Measurements from ENCODE around the gene SPRR5. TPM values are rescaled to one million over a fixed set of nuclear protein-coding genes. Genes with fewer than 3 reads are reported as not detected.

SPRR5 gene
- not detected in 2 replicates for total RNA-seq (2014; rRNA removed; shearing (Covaris generic))

GRCh38 chr1:152946651-152947256 lies at the start of gene SPRR5:
TSS of gene SPRR5 (plus strand) at chr1:152947206. CDS start at chr1:152948555, 1,349 bp downstream.
- no peak for DNase-seq (ENCODE audit: low spot score)

GRCh38 chr1:152899027-152899426 lies 48.0 kb upstream of the SPRR5 start:
- no peak for DNase-seq (ENCODE audit: low spot score)
- in situ Hi-C loops (cut with HindIII; ENCODE audit: low sequenced_read_pairs) = no loop called here

More at GRCh38 chr1:152946651-152947256, at the start of gene SPRR5:
- in situ Hi-C loops (cut with HindIII; ENCODE audit: low sequenced_read_pairs) = no loop called here

GRCh38 chr1:152899883-152900282 lies 47.1 kb upstream of the SPRR5 start:
- DNase-seq (ENCODE audit: low spot score) = no peak
- in situ Hi-C loops (cut with HindIII; ENCODE audit: low sequenced_read_pairs) = no loop called here

- in situ Hi-C loops (cut with HindIII; ENCODE audit: low sequenced_read_pairs) = no loop called here
Measured at GRCh38 chr1:152901631-152902030, 45.4 kb upstream of the SPRR5 start.

GRCh38 chr1:152902636-152903035 lies 44.4 kb upstream of the SPRR5 start:
- DNase-seq (ENCODE audit: low spot score) = no peak
- in situ Hi-C loops (cut with HindIII; ENCODE audit: low sequenced_read_pairs) = no loop called here

More at GRCh38 chr1:152901631-152902030, 45.4 kb upstream of the SPRR5 start:
- DNase-seq (ENCODE audit: low spot score) = no peak

- DNase-seq (ENCODE audit: low spot score) = no peak
- in situ Hi-C loops (cut with HindIII; ENCODE audit: low sequenced_read_pairs) = no loop called here
Measured at GRCh38 chr1:152904688-152905440, 42.1 kb upstream of the SPRR5 start.

- in situ Hi-C loops (cut with HindIII; ENCODE audit: low sequenced_read_pairs) = no loop called here
Measured at GRCh38 chr1:152906023-152906565, 40.9 kb upstream of the SPRR5 start.

GRCh38 chr1:152907686-152908601 lies 39.1 kb upstream of the SPRR5 start, which contains the start of gene IVL:
TSS of gene IVL (plus strand) at chr1:152908546. CDS start at chr1:152909798, 1,252 bp downstream.
- in situ Hi-C loops (cut with HindIII; ENCODE audit: low sequenced_read_pairs) = no loop called here
- no peak for DNase-seq (ENCODE audit: low spot score)

More at GRCh38 chr1:152906023-152906565, 40.9 kb upstream of the SPRR5 start:
- DNase-seq (ENCODE audit: low spot score) = no peak

GRCh38 chr1:152909206-152909605 lies 37.8 kb upstream of the SPRR5 start:
- DNase-seq (ENCODE audit: low spot score) = no peak
- in situ Hi-C loops (cut with HindIII; ENCODE audit: low sequenced_read_pairs) = no loop called here

- DNase-seq (ENCODE audit: low spot score) = no peak
- in situ Hi-C loops (cut with HindIII; ENCODE audit: low sequenced_read_pairs) = no loop called here
Measured at GRCh38 chr1:152912471-152912870, 34.5 kb upstream of the SPRR5 start.

GRCh38 chr1:152912900-152913299 lies 34.1 kb upstream of the SPRR5 start:
- DNase-seq (ENCODE audit: low spot score) = no peak
- in situ Hi-C loops (cut with HindIII; ENCODE audit: low sequenced_read_pairs) = no loop called here

GRCh38 chr1:152917794-152918193 lies 29.2 kb upstream of the SPRR5 start:
- in situ Hi-C loops (cut with HindIII; ENCODE audit: low sequenced_read_pairs) = no loop called here
- DNase-seq (ENCODE audit: low spot score) = no peak

GRCh38 chr1:152919071-152919470 lies 27.9 kb upstream of the SPRR5 start:
- in situ Hi-C loops (cut with HindIII; ENCODE audit: low sequenced_read_pairs) = no loop called here
- no peak for DNase-seq (ENCODE audit: low spot score)

- in situ Hi-C loops (cut with HindIII; ENCODE audit: low sequenced_read_pairs) = no loop called here
- no peak for DNase-seq (ENCODE audit: low spot score)
Measured at GRCh38 chr1:152924191-152924590, 22.8 kb upstream of the SPRR5 start.

- in situ Hi-C loops (cut with HindIII; ENCODE audit: low sequenced_read_pairs) = no loop called here
- no peak for DNase-seq (ENCODE audit: low spot score)
Measured at GRCh38 chr1:152926091-152926490, 20.9 kb upstream of the SPRR5 start.

GRCh38 chr1:152928671-152929070 lies 18.3 kb upstream of the SPRR5 start:
- in situ Hi-C loops (cut with HindIII; ENCODE audit: low sequenced_read_pairs) = no loop called here
- no peak for DNase-seq (ENCODE audit: low spot score)

- no peak for DNase-seq (ENCODE audit: low spot score)
- in situ Hi-C loops (cut with HindIII; ENCODE audit: low sequenced_read_pairs) = no loop called here
Measured at GRCh38 chr1:152932170-152932811, 14.7 kb upstream of the SPRR5 start.

- in situ Hi-C loops (cut with HindIII; ENCODE audit: low sequenced_read_pairs) = no loop called here
- DNase-seq (ENCODE audit: low spot score) = no peak
Measured at GRCh38 chr1:152933196-152933595, 13.8 kb upstream of the SPRR5 start.

- DNase-seq (ENCODE audit: low spot score) = no peak
- in situ Hi-C loops (cut with HindIII; ENCODE audit: low sequenced_read_pairs) = no loop called here
Measured at GRCh38 chr1:152940614-152941013, 6.4 kb upstream of the SPRR5 start.
